H9 (cell line): ENCODE data around the gene MRM2. TPM values are rescaled to one million over a fixed set of nuclear protein-coding genes. Genes with fewer than 3 reads are reported as not detected.

ENCODE experiments used
- DNase-seq: peaks from one replicate; pipeline ENCODE4 v3.0.0-alpha.2; 2017
- H2AFZ ChIP-seq: one replicate; pipeline ENCODE4 v1.6.1; 2013; ENCODE audit warnings: mild to moderate bottlenecking, low read length, control low read depth, moderate library complexity
- H2AK5ac ChIP-seq: 2 replicates; pipeline ENCODE4 v1.6.1; 2013; ENCODE audit warnings: low read length, control low read depth, mixed read lengths; ENCODE audit not compliant: insufficient read length
- H2BK120ac ChIP-seq: one replicate; pipeline ENCODE4 v1.6.1; 2013; ENCODE audit warnings: low read depth, mild to moderate bottlenecking, low read length, control low read depth, inconsistent platforms; ENCODE audit not compliant: poor library complexity, severe bottlenecking
- H2BK12ac ChIP-seq: 2 replicates; pipeline ENCODE4 v1.6.1; 2013; ENCODE audit warnings: low read length, control low read depth, mixed read lengths, low read depth; ENCODE audit not compliant: insufficient read length
- H2BK15ac ChIP-seq: 2 replicates; pipeline ENCODE4 v1.6.1; 2013; ENCODE audit warnings: low read depth, low read length, control low read depth
- H2BK20ac ChIP-seq: one replicate; pipeline ENCODE4 v1.6.1; 2013; ENCODE audit warnings: low read depth, mild to moderate bottlenecking, low read length, control low read depth, inconsistent platforms; ENCODE audit not compliant: poor library complexity, severe bottlenecking
- H2BK5ac ChIP-seq: 2 replicates; pipeline ENCODE4 v1.6.1; 2013; ENCODE audit warnings: low read length, control low read depth, mixed read lengths; ENCODE audit not compliant: insufficient read length
- H3K14ac ChIP-seq: 2 replicates; pipeline ENCODE4 v1.6.1; 2013; ENCODE audit warnings: low read length, control low read depth; ENCODE audit not compliant: insufficient read depth
- H3K18ac ChIP-seq: 2 replicates; pipeline ENCODE4 v1.6.1; 2013; ENCODE audit warnings: low read depth, mild to moderate bottlenecking, mixed read lengths, low read length, control low read depth; ENCODE audit not compliant: insufficient read length
- H3K23ac ChIP-seq: 2 replicates; pipeline ENCODE4 v1.6.1; 2013; ENCODE audit warnings: low read length, control low read depth, mixed read lengths, low read depth; ENCODE audit not compliant: insufficient read length
- H3K23me2 ChIP-seq: 2 replicates; pipeline ENCODE4 v1.6.1; 2013; ENCODE audit warnings: low read depth, mild to moderate bottlenecking, mixed read lengths, low read length, control low read depth; ENCODE audit not compliant: insufficient read length, poor library complexity, severe bottlenecking
- H3K27ac ChIP-seq: 2 replicates; pipeline ENCODE4 v1.5.1; 2013; ENCODE audit warnings: low read length, control low read depth, mixed read lengths, low read depth; ENCODE audit not compliant: insufficient read length
- H3K27me3 ChIP-seq: 2 replicates; pipeline ENCODE4 v1.6.1; 2013; ENCODE audit warnings: low read length, control low read depth, inconsistent platforms; ENCODE audit not compliant: insufficient read depth
- H3K4ac ChIP-seq: 2 replicates; pipeline ENCODE4 v1.6.1; 2013; ENCODE audit warnings: low read depth, mild to moderate bottlenecking, control low read depth, inconsistent platforms, low read length, moderate library complexity
- H3K4me1 ChIP-seq: 2 replicates; pipeline ENCODE4 v1.6.1; 2013; ENCODE audit warnings: low read length, control low read depth, inconsistent platforms; ENCODE audit not compliant: insufficient read depth
- H3K4me2 ChIP-seq: 2 replicates; pipeline ENCODE4 v1.6.1; 2013; ENCODE audit warnings: low read length, control low read depth, mixed read lengths; ENCODE audit not compliant: insufficient read length, insufficient read depth
- H3K56ac ChIP-seq: 2 replicates; pipeline ENCODE4 v1.6.1; 2013; ENCODE audit warnings: low read depth, mild to moderate bottlenecking, mixed read lengths, low read length, control low read depth; ENCODE audit not compliant: insufficient read length
- H3K79me1 ChIP-seq: 2 replicates; pipeline ENCODE4 v1.6.1; 2013; ENCODE audit warnings: low read depth, mild to moderate bottlenecking, moderate library complexity, low read length, control low read depth, inconsistent platforms; ENCODE audit not compliant: insufficient read depth, poor library complexity, severe bottlenecking
- H3K79me2 ChIP-seq: 2 replicates; pipeline ENCODE4 v1.6.1; 2013; ENCODE audit warnings: low read length, control low read depth, inconsistent platforms; ENCODE audit not compliant: insufficient read depth
- H3K9ac ChIP-seq: 2 replicates; pipeline ENCODE4 v1.6.1; 2013; ENCODE audit warnings: low read length, control low read depth, mixed read lengths; ENCODE audit not compliant: insufficient read length; ENCODE audit errors: extremely low read depth
- H3K9me3 ChIP-seq: one replicate; pipeline ENCODE4 v1.6.1; 2013; ENCODE audit warnings: low read depth, low read length, inconsistent platforms; ENCODE audit not compliant: control insufficient read depth
- H3T11ph ChIP-seq: one replicate; pipeline ENCODE4 v1.6.1; 2013; ENCODE audit warnings: mild to moderate bottlenecking, low read length, control low read depth, inconsistent platforms
- H4K20me1 ChIP-seq: one replicate; pipeline ENCODE4 v1.6.1; 2013; ENCODE audit not compliant: control insufficient read depth, insufficient read length, insufficient read depth
- H4K5ac ChIP-seq: 2 replicates; pipeline ENCODE4 v1.6.1; 2013; ENCODE audit warnings: low read depth, mild to moderate bottlenecking, mixed read lengths, low read length, control low read depth; ENCODE audit not compliant: insufficient read length
- H4K8ac ChIP-seq: replicated peaks from 2 replicates; pipeline ENCODE4 v1.6.1; 2013; ENCODE audit warnings: low read length, control low read depth, mixed read lengths, low read depth; ENCODE audit not compliant: insufficient read length
- H4K91ac ChIP-seq: 2 replicates; pipeline ENCODE4 v1.6.1; 2013; ENCODE audit warnings: low read depth, mild to moderate bottlenecking, moderate library complexity, mixed read lengths, low read length, control low read depth; ENCODE audit not compliant: insufficient read length
- H3K27ac Mint-ChIP-seq, 3 experiments: 2 replicates in 2 of 3; 3 replicates in 1 of 3; pipeline ENCODE4 v1.8.0; 2020 to 2021; ENCODE audit warnings: mixed read lengths in 3 of 3, mild to moderate bottlenecking in 1 of 3, moderate library complexity in 1 of 3
- H3K27me3 Mint-ChIP-seq: 2 replicates; pipeline ENCODE4 v1.8.0; 2021; ENCODE audit warnings: low read depth, mild to moderate bottlenecking, moderate library complexity, mixed read lengths
- H3K36me3 Mint-ChIP-seq, 3 experiments: 2 replicates in 2 of 3; 3 replicates in 1 of 3; pipeline ENCODE4 v1.8.0; 2020 to 2021; ENCODE audit warnings: low read depth in 3 of 3, mixed read lengths in 3 of 3; ENCODE audit not compliant: insufficient read depth in 1 of 3
- H3K4me1 Mint-ChIP-seq, 2 experiments: 2 replicates each; pipeline ENCODE4 v1.8.0; 2020; ENCODE audit warnings: mixed read lengths in 2 of 2
- H3K4me3 Mint-ChIP-seq, 2 experiments: 2 replicates in 1 of 2; 3 replicates in 1 of 2; pipeline ENCODE4 v1.8.0; 2020 to 2021; ENCODE audit warnings: mild to moderate bottlenecking in 2 of 2, mixed read lengths in 2 of 2, moderate library complexity in 1 of 2
- H3K9me3 Mint-ChIP-seq, 2 experiments: 2 replicates in 1 of 2; 3 replicates in 1 of 2; pipeline ENCODE4 v1.8.0; 2020; ENCODE audit warnings: mild to moderate bottlenecking in 2 of 2, mixed read lengths in 2 of 2, moderate library complexity in 1 of 2
- CTCF ChIP-seq: fragments of 200-600 bp; sonication (generic); conservative IDR thresholded peaks from 3 replicates; pipeline ENCODE4 v1.8.0; 2021; ENCODE audit warnings: antibody characterized with exemption, mild to moderate bottlenecking
- WGBS: extraction: QIAGEN DNeasy Blood & Tissue Kit; methylation state at CpG from one replicate; pipeline ENCODE4 v1.1.7; 2013; ENCODE audit warnings: missing lambda C conversion rate, low lambda C conversion rate, mixed read lengths; ENCODE audit not compliant: insufficient read length; ENCODE audit errors: extremely low coverage; 5-methylcytosine and 5-hydroxymethylcytosine counted together
- total RNA-seq: library from RNA; stranded (reverse); gene quantifications from 2 replicates; pipeline ENCODE4 v1.2.1, GENCODE V29; 2021

Gene MRM2
- total RNA-seq, 1 experiment from 2014 or later: 59.0 TPM

GRCh38 chr7:2247141-2247995 lies 5.4 kb upstream of the MRM2 start:
- peak; percentile 88 for TF ChIP-seq CTCF
- H2BK5ac ChIP-seq: no peak overlapping the region
- no peak overlapping the region for H3T11ph ChIP-seq
- no peak overlapping the region for H3K18ac ChIP-seq
- no peaks in the 10 kb centered on the region for H4K20me1 ChIP-seq
- WGBS: no CpG with 5 or more reads among the region's 36 CpGs
- H3K23me2 ChIP-seq: peaks cover 7% of the 10 kb centered on the region
- H3K27ac Mint-ChIP-seq: no peak overlapping the region; a peak in 2 of 7 replicates
- no peak overlapping the region for H4K5ac ChIP-seq
- no peak overlapping the region for H3K4me3 Mint-ChIP-seq
- H2AK5ac ChIP-seq: no peak overlapping the region
- H3K27ac ChIP-seq: no peak overlapping the region
- no peak overlapping the region for H3K4me2 ChIP-seq
- peak; percentile 75 for DNase-seq
- H2BK20ac ChIP-seq: no peak overlapping the region
- no peak overlapping the region for H3K23ac ChIP-seq
- H2AFZ ChIP-seq: no peak overlapping the region
- H3K27me3 Mint-ChIP-seq: no peaks in the 10 kb centered on the region; the same call in 1 of the 2 replicates
- H3K56ac ChIP-seq: no peak overlapping the region
- no peak overlapping the region for H3K14ac ChIP-seq
- H2BK12ac ChIP-seq: no peak overlapping the region
- H3K27me3 ChIP-seq: no peaks in the 10 kb centered on the region
- no peak overlapping the region for H3K9ac ChIP-seq
- peaks cover 11 to 18% of the 10 kb centered on the region in 2 experiments for H3K4me1 Mint-ChIP-seq
- no peaks in the 10 kb centered on the region for H3K9me3 Mint-ChIP-seq
- H3K4me1 ChIP-seq: no peaks in the 10 kb centered on the region; the same call in 1 of the 2 replicates
- no peaks in the 10 kb centered on the region for H3K79me1 ChIP-seq
- no peak overlapping the region for H3K4ac ChIP-seq
- H4K91ac ChIP-seq: no peak overlapping the region
- no peak overlapping the region for H2BK15ac ChIP-seq
- peaks cover 12 to 41% (median 36%) of the 10 kb centered on the region in 3 experiments for H3K36me3 Mint-ChIP-seq
- no peaks in the 10 kb centered on the region for H3K9me3 ChIP-seq
- H3K79me2 ChIP-seq: no peaks in the 10 kb centered on the region
- H4K8ac ChIP-seq: no peak overlapping the region
- no peak overlapping the region for H2BK120ac ChIP-seq
